ENCODE measurements around the gene SUPT20HL2.
"Not testable (repeated sequence)": the region's sequence is repeated elsewhere in the genome, so short reads cannot be mapped to it uniquely, and the experiment has no call there.

Gene SUPT20HL2

DNA sequence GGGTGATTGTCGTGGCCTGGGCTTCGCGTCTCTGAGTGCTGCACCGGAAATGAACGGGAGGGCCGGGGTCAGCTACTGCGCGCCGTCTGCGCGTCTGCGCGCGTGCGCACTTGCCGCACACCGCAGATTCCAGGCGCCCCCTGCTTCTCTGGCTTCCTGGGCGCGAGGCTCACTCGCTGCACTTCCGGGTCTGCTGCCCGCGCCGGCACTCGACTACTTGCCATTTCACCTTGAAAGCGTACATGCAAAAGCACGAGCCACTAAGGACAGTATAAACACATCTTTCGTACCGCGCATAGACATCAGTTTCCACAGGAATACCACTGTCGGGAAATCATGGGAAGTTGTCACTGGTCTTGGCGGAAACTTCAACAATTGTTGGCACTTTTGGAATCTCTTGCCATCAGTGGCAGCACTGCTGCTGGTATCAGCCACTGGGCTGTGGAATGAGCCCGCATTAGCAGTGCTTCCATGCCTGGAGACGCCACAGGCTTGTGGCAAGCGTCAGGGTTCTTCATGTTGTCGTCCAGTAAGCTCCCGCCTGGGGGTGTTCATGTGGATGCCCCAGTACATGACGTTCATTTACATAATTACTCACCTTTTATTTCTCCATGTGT, at the start of gene SUPT20HL2:
SUPT20HL2 (minus strand) TSS at position 51 of the 617 bp plus-strand sequence. CDS start 754 bp downstream, outside the sequence.
- no peak for DNase-seq

GRCh38 chrX:24362089-24362745, 48.3 kb upstream of the SUPT20HL2 start:
- DNase-seq = not testable (repeated sequence)

- DNase-seq = no peak
Observed at GRCh38 chrX:24360272-24360671, 46.4 kb upstream of the SUPT20HL2 start, which contains the start of gene SUPT20HL1. Gene SUPT20HL1, plus strand, starts transcription at chrX:24360639. Its CDS starts 2,122 bp downstream, at chrX:24362761.

DNA sequence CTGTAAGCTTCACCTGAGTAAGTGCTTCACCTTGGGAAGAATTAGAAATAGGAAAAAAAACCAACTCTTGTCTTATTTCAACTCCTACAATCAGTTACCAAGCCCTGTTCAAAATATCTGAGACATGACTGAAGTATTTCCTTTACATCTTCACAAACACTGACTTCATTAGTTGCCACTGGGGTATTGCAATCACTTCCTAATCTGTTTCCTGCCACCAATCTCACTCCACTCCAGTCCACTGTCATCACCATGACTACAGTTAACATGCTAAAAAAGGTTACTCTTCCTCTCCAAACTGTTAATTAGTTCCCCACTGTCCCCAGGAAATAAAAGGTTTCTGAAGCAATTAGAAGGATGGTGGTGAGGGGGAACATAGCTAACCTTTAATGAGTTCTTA, 43.2 kb upstream of the SUPT20HL2 start:
- no peak for DNase-seq

DNA sequence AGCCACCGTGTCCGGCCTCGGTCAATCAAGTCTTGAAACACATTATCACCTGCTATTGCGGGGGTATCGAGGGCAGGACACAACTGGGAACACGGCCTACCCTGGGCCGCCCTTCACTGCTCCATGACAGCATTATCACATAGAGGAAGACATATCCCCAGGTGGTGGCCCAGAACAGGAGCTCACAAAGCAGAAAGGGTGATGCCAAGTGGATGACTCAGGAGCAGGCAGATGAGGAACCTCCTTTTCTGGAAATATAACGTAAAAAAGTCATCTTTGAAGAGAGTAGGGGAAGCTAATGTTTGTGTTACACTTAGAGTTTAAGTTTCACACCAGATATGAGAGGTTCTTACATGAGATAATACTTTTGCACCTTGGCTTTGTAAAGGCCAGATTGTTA, 41.2 kb upstream of the SUPT20HL2 start:
- no peak for DNase-seq

GRCh38 chrX:24350217-24350616, 36.3 kb upstream of the SUPT20HL2 start:
- no peak for DNase-seq

- no peak for DNase-seq
Observed at GRCh38 chrX:24347881-24348280, 34.0 kb upstream of the SUPT20HL2 start.

- no peak for DNase-seq
Observed at GRCh38 chrX:24343719-24344118, 29.9 kb upstream of the SUPT20HL2 start.

- DNase-seq = no peak
Observed at GRCh38 chrX:24341795-24342194, 27.9 kb upstream of the SUPT20HL2 start.

GRCh38 chrX:24340501-24340900, 26.6 kb upstream of the SUPT20HL2 start:
- no peak for DNase-seq

DNA sequence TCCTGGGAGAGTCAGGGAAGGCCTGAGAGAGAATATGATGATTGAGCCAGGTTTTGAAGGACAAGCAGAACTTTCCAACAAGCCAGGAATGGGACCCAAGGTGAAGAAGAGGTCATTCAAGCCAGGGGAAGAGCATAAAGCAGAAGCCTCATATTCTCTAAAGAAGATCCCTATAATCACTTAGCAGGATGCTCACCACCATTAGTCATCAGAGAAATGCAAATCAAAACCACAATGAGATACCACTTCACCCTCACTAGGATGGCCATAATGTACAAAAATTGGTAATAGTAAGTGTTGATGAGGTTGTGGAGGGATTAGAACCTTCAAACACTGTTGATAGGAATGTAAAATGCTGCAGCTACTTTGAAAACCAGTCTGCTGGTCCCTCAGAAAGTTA, 26.0 kb upstream of the SUPT20HL2 start:
- DNase-seq = no peak

DNA sequence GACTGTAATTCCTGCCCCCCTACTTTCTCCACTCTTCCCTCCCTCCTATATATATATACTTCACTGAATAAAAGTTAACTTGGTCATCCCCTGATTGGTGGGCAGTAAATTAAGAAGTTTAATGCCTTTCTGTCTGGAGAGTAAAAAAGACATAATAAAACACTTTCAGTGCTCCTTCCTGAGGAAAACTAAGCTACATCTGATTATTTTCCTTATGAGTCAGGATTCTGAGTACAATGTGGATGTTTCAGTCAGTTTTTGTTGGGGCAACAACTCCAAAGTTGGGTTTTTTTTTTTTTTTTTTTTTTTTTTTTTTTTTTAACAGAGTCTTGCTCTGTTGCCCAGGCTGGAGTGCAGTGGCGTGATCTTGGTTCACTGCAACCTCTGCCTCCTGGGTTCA, 22.0 kb upstream of the SUPT20HL2 start:
- DNase-seq = no peak

- no peak for DNase-seq
Observed at GRCh38 chrX:24334461-24334860, 20.6 kb upstream of the SUPT20HL2 start.

GRCh38 chrX:24333371-24333770, 19.5 kb upstream of the SUPT20HL2 start:
- no peak for DNase-seq

DNA sequence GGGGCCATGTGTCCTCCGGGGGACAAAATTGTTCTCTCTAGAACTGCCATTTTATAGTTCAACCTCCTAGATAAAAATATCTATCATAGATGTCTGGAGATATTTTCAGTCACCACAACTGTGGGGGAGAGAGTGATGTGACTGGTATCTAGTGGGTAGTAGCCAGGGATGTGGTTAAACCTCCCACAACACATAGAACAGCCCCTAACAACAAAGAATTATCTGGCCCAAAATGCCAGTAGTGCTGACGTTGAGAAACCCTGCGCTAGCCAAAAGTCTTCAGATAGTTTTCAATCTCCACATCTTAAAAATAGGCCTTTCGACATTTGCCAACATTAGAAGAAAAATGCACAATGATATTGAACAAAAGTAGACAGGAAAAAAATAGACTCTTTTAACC, 19.0 kb upstream of the SUPT20HL2 start:
- DNase-seq = no peak

GRCh38 chrX:24325231-24325630, 11.4 kb upstream of the SUPT20HL2 start:
- DNase-seq = no peak

DNA sequence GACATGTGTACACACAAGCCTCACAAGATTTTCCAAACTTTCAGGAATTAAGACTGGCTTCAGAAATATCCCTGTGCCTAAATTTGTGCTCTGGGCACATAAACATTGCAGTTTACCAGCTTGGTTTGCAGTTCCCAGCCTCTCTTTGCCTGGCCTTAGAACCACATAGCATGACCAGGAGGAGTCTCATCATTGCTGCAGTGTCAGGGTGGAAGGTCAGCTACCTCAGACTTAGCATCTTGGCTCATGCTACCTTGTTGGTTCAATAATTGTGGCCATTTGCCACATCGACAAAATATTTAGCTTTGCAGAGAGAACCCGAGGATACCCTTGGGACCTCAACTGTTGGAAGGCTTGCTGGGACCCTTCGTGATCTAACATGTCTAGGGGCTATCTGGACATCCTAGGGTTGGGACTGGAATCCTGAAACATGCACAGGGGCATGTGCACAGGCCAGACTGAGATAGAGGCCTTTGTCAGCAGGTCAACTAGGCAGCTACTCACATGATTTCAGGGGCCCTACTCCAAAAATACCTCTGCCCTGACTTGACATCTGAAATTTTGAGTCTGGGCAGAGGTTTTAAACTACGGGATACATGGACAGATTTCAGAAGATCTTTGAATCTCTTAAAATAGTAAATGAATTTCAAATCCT, 8.0 kb upstream of the SUPT20HL2 start:
- no peak for DNase-seq

DNA sequence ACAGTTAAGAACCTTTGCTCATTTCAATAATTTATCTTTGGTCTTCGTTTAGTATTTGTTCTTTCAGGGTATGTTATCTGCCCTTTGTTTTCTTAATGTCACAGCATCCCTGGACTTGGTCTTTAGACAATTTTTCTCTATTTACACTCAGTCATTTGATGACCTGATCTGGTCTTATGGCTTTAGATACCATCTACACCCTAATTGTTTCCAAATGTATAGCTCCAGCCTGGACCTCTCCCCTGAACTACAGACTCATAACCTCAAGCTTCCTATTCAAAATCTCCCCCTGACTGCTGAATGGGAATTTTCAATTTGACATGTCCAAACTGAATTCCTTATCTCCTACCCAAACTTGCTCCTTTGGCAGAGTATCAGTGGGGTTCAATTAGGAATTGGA, 3.7 kb upstream of the SUPT20HL2 start:
- DNase-seq = no peak

GRCh38 chrX:24316111-24316510, 2.2 kb upstream of the SUPT20HL2 start:
- DNase-seq = no peak

DNA sequence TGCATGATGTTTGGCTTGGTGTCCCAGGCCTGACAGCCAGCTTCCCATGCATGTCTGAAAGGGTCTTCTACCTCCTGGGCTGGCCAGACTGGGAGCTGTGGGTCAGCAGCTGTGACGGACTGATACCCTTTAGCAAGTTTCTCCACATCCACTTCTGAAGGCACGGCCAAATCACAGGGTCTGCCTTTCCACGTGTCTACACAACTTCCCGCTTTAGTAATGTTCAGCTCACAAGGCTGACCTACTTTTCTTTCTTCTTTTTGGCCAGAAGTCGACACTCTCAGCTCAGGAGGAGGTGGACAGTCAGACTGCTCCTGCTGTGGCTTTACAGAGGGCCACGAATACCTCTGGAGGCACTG, 1.6 kb downstream of the SUPT20HL2 start:
- DNase-seq = not testable (repeated sequence)

GRCh38 chrX:24311507-24312248, 2.2 kb downstream of the SUPT20HL2 start:
- not testable (repeated sequence) for DNase-seq

- not testable (repeated sequence) for DNase-seq
Observed at GRCh38 chrX:24310916-24311315, 3.0 kb downstream of the SUPT20HL2 start.
